Stimulated activated effector memory CD8-positive, alpha-beta T cell treated with anti-CD3 and anti-CD28 coated beads, Interleukin-12 subunit alpha, Interleukin-12 subunit beta, amount 100 ng/mL, for 72 hours (primary cell): Measurements from ENCODE around the gene ABHD16A.

Source experiments
- ATAC-seq: fragments of 150-1000 bp; cut with Tn5 transposase; 2 replicates; pipeline ENCODE4 v1.10.0; 2021
- DNase-seq, 2 donors: peaks; one replicate each; pipeline ENCODE4 v3.0.0; 2021 to 2022; ENCODE audit warnings: low spot score in 2 of 2
- H3K27ac Mint-ChIP-seq: one replicate; pipeline ENCODE4 v1.8.0; 2022; ENCODE audit warnings: mild to moderate bottlenecking, mixed read lengths
- H3K36me3 Mint-ChIP-seq: one replicate; pipeline ENCODE4 v1.8.0; 2022; ENCODE audit warnings: mild to moderate bottlenecking, mixed read lengths
- H3K4me1 Mint-ChIP-seq: one replicate; pipeline ENCODE4 v1.8.0; 2022; ENCODE audit warnings: mixed read lengths
- H3K4me3 Mint-ChIP-seq: one replicate; pipeline ENCODE4 v1.8.0; 2022; ENCODE audit warnings: mild to moderate bottlenecking, mixed read lengths
- H3K9me3 Mint-ChIP-seq: one replicate; pipeline ENCODE4 v1.8.0; 2022; ENCODE audit warnings: mixed read lengths

Gene ABHD16A

DNA sequence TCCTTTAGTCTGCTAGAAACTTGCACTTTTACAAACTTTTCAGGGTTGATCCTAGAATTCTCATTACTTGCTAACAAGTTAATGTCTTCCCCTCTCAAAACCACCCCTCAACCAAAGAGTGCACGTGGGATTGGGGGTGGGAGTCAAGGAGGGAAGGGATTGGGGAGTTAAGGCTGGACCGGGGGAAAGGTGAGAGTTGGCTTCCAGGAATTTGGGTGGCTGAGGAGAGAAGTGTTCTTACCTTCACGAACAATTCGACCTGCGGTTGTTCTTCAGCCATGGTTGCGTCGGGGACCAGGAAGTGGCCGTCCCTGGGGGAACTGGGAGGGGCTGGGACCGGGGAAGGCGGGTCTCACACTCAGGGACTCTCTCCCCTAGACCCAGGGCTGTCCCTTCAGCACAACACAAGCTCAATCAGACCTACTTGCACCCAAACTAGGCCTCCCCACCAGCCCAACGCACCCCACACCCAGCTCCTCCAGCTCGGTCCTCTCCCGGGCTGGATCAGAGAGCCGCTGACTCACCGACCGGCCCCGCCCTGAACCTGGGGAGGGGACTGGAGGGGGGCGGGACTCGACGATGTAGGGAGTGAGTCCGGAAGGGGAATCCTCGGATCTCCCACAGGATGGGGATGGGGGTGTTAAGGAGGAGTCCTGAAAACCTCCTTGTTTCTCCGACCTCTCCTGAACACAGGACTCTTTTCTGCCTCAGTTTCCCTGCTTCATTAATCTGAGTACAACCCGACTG lies 33.1 kb upstream of the ABHD16A start, which contains the start of gene CLIC1:
Gene CLIC1 (minus strand): TSS at position 510 of the 747 bp plus-strand sequence. CDS start 230 bp downstream, at position 280.
- no peaks in the 10 kb centered on the region for H3K9me3 Mint-ChIP-seq
- peak; percentile 63 to 88 for DNase-seq
- H3K27ac Mint-ChIP-seq = peak within 1 kb of the TSS; percentile 92
- peaks cover 72% of the 10 kb centered on the region for H3K36me3 Mint-ChIP-seq
- ATAC-seq = peak; percentile 55
- peaks cover 64% of the 10 kb centered on the region for H3K4me1 Mint-ChIP-seq
- H3K4me3 Mint-ChIP-seq = peak within 1 kb of the TSS; percentile 84

DNA sequence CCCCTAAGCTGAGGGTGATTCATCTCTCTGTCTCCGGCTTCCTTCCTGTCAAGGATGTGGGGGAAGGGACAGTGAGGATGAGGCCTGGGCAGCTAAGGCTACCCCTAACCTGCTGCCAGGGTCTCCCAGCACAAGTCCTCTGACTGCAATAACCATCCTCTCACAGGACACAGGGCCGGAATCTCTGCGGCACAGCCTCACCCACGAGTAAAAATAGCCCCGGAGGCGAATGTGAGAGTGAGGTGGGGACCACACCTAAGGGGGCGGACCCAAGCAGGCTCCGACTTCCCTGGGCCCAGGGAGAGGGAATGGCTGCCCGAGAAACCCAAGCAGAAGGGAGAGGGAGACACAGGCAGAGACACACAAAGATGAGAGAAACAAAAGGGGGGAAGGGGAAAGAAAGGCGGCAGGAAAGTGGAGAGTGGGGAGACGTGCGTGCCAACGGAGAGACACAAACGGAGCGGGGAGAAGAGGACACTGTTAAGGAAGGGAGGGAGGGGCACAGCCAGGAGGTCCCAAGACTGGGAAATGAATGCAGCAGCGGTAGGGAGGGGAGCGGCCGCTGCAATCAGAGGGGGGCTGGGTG lies 31.8 kb upstream of the ABHD16A start:
- Mint-ChIP-seq H3K27ac (peak overlapping the region; percentile 92), H3K9me3 (no peaks in the 10 kb centered on the region), H3K4me1 (peaks cover 67% of the 10 kb centered on the region), H3K4me3 (peak overlapping the region; percentile 84), H3K36me3 (peaks cover 72% of the 10 kb centered on the region)
- ATAC-seq = peak; percentile 66
- DNase-seq = peak; percentile 48 to 80

DNA sequence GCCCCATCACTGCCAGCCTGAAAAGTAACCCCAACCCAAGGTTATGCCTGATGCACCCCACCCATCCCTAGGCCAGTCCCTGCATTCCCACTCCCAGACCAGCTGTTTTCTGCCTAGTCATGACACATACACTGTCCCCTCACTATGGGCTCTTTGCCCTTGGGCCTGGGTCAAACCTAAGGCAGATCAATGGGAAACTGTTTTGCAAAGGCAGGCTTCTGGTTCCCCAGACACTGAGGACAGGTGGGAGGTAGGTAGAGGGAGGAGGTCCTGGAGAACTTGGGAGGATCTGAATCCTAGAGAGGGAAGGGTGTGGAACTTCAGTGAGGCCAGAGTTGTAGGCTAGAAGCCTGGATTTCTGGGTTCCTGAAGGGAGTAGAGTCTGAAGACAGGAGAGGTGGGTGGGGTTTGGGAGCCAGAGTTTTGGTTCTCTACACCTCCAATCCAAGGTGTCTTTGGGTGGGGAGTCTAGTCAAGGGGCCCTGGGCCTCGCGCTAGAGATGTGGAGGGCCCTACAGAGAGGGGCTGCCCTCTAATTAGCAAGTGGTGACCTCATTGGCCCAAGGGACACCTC lies 31.2 kb upstream of the ABHD16A start:
- peaks cover 67% of the 10 kb centered on the region for H3K4me1 Mint-ChIP-seq
- peaks cover 72% of the 10 kb centered on the region for H3K36me3 Mint-ChIP-seq
- no peaks in the 10 kb centered on the region for H3K9me3 Mint-ChIP-seq

DNA sequence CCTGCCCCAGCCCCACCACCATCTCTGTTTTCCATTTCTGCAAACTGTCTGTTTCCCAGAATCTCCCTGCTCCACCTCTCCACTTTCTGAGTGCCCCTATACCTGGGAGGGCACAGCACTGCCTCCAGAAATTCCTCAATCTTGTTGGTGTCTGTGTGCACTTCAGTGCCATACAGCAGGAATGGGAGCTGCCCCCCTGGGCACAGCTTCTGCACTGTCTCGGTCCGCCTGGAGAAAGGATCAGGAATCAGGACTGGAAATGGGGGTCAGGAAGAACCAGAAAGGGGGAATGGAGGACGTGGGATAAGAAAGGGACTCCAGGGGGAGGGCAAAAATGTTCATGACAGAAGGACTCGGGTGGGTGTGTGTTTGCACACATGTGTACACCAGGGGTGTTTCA lies 30.6 kb upstream of the ABHD16A start:
- Mint-ChIP-seq H3K36me3 (peaks cover 77% of the 10 kb centered on the region), H3K4me1 (peaks cover 67% of the 10 kb centered on the region), H3K9me3 (no peaks in the 10 kb centered on the region), H3K4me3 (peak overlapping the region; percentile 84), H3K27ac (peak overlapping the region; percentile 92)
- ATAC-seq (no peak), DNase-seq (no peak)

More for the DNA sequence above, 31.2 kb upstream of the ABHD16A start:
- no peak for ATAC-seq
- peak overlapping the region; percentile 92 for H3K27ac Mint-ChIP-seq
- H3K4me3 Mint-ChIP-seq = peak overlapping the region; percentile 84
- DNase-seq = no peak

DNA sequence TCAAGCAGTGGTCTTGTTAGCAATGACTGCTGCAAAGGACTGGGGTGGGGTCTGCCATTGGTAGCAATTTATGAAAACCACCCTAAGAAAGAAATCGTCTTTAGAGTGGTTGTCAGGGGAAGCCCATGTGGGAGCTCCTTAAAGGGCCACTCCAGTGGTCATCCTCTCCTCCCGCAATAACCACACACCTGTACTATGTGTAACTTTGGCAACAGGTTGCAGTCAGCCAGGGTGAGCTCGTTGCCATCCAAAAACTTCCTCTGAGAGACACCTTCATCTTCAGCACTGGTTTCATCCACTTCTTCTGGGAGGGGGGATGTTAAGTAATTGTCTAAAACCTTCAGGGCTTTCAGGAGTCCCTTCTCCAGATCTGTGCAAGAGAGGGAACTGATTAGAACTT lies 28.9 kb upstream of the ABHD16A start:
- Mint-ChIP-seq H3K27ac (no peak overlapping the region), H3K4me1 (peaks cover 64% of the 10 kb centered on the region), H3K9me3 (no peaks in the 10 kb centered on the region), H3K4me3 (no peak overlapping the region), H3K36me3 (peaks cover 82% of the 10 kb centered on the region)
- DNase-seq (no peak), ATAC-seq (no peak)

DNA sequence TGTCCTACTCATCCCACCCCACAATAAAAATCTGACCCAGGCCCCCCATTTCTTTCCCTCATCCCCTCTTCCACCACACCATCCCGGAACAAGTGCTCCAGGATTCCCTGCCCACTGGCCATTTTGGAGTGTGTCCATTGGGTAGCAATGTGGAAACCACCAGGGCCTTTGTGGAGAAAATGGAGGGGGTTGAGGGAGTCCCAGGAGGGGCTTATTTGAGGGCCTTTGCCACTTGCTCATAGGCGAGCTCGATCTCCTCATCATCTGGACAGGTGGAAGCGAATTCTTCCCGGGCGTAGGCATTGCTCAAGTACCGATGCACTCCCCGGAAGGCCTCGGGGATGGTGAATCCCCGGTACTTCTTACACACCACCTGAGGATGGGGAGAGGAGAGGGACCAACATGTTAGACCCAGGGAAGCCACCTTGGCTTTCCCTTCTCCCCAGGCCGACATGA lies 27.5 kb upstream of the ABHD16A start:
- Mint-ChIP-seq H3K4me3 (peak overlapping the region; percentile 87), H3K27ac (peak overlapping the region; percentile 91), H3K4me1 (peaks cover 71% of the 10 kb centered on the region), H3K36me3 (peaks cover 74% of the 10 kb centered on the region), H3K9me3 (no peaks in the 10 kb centered on the region)
- DNase-seq (no peak), ATAC-seq (no peak)

DNA sequence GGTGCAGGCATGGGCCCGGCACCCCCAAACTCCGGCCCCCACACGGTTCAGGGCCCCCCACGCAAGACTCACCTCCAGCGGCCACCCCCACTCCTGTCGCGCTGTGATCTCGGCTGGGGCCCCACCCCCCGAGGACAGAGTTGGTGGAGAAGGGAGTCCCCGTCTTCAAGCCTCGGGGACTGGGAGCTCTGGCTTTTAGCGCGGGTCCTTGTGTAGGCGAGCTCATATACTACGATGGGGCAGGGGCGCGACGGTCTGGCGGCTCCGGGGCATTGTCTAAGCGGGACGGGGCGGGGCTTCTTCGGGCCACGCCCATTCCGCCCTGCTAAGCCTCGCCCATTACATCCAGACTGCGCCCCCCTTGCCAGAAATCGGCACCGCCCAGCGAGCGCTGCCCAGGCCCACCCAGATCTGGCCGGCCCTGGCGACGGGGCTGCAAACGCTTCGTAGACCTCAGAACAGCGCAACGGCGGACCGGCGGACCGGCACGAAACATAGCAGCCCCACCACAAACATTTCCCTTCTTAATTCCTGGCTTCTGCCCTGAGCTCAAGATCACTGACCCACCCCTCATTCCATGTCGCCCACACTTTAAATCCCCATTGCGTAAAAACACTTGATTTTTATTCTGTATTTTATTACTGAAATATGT lies 27.0 kb upstream of the ABHD16A start:
- peak; percentile 64 to 89 for DNase-seq
- peak overlapping the region; percentile 87 for H3K4me3 Mint-ChIP-seq
- peaks cover 69% of the 10 kb centered on the region for H3K36me3 Mint-ChIP-seq
- peak overlapping the region; percentile 91 for H3K27ac Mint-ChIP-seq
- H3K4me1 Mint-ChIP-seq = peaks cover 74% of the 10 kb centered on the region
- ATAC-seq = peak; percentile 68
- H3K9me3 Mint-ChIP-seq = no peaks in the 10 kb centered on the region

DNA sequence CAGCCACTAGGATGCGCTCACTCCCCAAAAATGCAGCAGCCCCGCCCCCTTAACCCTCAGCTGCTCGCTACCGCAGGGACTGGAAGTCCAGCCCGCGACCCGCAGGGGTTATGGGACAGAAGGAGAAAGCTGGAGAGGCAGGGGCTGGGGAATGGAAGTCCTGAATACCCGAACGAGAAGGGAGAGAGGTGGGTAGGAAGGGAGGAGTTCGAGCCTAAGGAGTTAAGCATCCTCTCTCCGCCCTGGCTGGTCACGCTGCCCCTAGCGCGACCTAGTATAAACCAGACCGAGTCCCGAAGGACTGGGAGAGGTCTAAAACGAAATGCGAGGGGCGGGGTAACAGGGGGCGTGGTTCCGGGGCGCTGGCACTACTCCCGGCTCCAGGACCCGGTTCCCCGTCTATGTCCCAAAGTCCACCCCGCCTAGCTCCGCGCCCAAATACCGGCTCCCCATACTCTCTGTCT lies 26.4 kb upstream of the ABHD16A start:
- H3K27ac Mint-ChIP-seq = peak overlapping the region; percentile 91
- H3K9me3 Mint-ChIP-seq = no peaks in the 10 kb centered on the region
- peak; percentile 81 for ATAC-seq
- peaks cover 71% of the 10 kb centered on the region for H3K4me1 Mint-ChIP-seq
- peak; percentile 67 to 91 for DNase-seq
- H3K4me3 Mint-ChIP-seq = peak overlapping the region; percentile 87
- peaks cover 63% of the 10 kb centered on the region for H3K36me3 Mint-ChIP-seq

DNA sequence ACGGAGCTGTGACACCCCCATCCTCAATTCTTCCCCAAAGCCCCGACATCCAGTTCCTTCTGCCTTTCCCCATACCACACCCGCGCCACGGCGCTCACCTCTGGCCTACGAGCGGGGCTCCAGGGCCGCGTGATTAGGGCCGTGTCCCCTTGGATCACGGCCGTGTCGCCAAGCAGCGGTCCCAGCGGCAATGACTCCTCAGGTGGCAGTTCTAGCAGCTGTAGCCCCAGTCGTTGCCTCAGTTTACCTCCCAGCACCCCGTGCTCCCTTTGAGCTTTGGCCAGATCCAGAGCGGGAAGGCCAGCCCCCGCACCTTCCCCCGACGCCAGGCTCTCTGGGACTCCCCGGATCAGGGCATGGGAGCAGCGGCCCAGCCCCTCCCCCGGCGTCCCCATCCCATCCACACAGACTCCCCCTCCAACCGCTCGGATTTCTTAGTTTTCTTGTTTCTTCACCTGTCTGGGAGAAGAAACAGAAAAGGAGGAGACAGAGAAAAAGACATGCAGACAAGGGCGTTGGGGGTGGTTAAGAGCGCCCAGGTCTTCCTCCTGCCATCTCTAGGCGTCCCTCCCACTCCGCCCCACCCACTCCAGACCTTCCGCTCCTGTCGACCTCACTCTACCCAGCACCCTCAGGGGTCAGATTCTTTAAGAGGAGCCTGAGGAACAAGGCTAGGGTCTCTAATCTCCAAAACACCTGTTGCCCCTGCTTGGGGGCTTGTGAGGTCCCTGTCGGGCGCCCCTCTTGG lies 25.8 kb upstream of the ABHD16A start, which contains the start of gene DDAH2:
Gene DDAH2 (minus strand): TSS at position 533 of the 748 bp plus-strand sequence. CDS start 138 bp downstream, at position 395.
- Mint-ChIP-seq H3K9me3 (no peaks in the 10 kb centered on the region), H3K36me3 (peaks cover 57% of the 10 kb centered on the region), H3K4me3 (peak within 1 kb of the TSS; percentile 87), H3K27ac (peak within 1 kb of the TSS; percentile 91), H3K4me1 (peaks cover 67% of the 10 kb centered on the region)
- ATAC-seq (peak; percentile 43), DNase-seq (no peak)

DNA sequence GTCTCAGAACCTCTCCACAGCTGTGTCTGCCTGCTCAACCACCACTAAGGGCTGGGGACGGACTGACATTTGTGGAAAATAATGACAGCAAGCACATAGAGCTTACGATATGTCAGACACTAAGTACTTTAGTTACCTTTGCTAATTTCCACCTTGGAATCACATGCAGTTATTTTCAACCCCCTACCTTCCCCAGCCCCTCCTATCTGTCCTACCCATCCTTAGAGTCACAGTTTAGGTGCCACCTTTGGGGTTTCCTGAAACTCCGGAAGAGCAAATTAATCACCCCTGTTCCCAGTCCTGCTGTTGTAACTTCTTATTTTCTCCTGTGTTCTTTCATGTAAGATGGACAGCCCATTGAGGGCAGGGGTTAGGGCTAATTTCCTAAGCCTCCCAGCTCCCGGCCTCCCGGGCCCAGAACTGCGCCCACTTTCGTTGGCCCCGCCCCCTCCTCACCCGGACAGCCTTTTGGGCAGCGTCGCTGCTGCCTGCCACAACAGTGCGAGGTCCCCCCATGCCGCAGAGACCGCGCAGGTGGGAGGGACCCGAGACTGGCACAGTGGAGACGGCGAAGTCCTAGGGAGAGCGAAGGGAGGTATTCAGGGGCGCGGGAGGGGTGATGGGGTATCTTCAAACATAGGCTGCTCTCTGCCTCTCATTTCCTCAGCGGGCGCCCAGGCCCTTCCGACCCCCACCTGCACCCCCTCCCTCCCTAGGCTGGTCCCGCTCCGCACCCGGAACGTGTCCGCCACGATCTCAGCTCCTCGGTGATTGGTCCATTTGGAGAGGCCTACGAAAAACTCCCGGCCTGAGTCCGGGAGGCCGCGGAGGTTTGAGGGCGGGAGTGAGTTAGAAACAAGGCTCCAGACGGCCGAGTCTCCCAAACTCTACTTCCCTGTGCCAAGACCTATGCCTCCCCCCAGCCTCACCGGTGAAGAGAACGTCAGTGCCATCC lies 24.9 kb upstream of the ABHD16A start:
- Mint-ChIP-seq H3K27ac (peak overlapping the region; percentile 91), H3K9me3 (no peaks in the 10 kb centered on the region), H3K36me3 (peaks cover 55% of the 10 kb centered on the region), H3K4me3 (peak overlapping the region; percentile 87), H3K4me1 (peaks cover 61% of the 10 kb centered on the region)
- DNase-seq = no peak
- ATAC-seq = no peak

DNA sequence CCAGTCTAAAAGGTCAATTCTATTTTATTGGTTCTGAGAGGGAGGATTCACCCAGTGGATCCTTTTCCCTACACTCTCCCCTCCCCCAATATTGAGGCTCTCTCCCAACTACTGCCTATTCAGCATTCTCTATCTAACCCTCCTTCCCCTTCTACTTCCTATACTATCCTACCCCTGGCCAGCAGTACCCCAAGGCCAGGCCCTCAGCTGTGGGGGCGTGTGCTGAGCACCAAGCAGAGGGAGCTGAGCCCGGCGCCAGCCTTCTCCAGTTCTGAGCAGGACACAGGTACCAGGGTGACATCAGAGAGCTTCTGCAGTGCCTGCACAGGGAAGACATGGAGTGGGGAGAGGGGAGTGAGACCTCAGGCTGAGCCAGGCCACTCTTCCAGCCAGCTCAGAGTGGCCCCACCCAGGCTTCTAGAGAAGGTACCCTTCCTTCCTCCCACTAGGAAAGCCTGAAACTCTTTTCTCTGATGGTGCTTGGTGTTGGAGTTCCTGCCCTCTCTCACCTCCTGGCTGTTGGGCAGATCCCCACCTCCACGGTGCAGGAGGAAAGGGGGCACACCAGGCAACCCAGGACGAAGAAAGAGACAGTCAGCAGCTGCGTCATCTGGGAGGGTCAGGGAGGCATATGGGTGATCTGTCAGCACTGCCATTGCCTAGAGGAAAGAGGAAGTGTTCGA lies 24.1 kb upstream of the ABHD16A start:
- peak overlapping the region; percentile 87 for H3K4me3 Mint-ChIP-seq
- H3K9me3 Mint-ChIP-seq = no peaks in the 10 kb centered on the region
- H3K27ac Mint-ChIP-seq = peak overlapping the region; percentile 91
- ATAC-seq = peak; percentile 19
- H3K36me3 Mint-ChIP-seq = peaks cover 47% of the 10 kb centered on the region
- DNase-seq = no peak
- peaks cover 60% of the 10 kb centered on the region for H3K4me1 Mint-ChIP-seq

DNA sequence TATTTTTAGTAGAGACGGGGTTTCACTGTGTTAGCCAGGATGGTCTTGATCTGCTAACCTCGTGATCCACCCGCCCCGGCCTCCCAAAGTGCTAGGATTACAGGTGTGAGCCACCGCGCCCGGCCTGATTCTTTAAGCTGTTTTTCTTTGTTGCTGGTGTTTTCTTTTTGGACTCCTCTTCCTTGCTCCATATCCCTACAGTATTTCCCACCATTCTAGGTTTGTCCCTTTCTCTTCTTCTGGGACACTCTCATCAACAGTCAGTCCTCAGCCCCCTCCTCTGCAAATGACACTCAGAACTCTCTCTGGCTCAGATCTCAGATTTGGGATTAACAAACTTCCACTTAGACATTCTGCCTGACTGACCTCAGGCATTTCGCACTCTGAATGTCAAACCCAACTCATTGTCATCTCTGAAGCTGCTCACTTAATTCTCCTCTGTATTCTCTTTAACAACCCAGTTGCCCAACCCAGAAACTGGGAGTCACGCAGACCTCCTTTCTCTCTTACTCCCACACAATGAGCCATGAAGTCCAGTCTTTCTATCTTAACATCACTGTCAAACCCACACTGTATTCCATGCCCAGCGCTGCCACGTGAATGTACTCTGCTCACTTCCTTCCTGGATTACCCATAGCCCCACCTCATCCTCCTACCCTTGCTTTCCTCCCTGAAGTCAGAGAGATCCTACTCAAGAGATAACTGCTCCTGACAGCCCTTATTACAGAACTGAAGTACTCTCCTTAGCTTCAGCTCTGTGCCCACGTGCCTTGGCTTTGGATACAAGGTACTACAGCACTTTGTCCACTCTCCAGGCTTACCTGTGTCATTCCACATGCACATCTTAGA lies 22.6 kb upstream of the ABHD16A start:
- no peaks in the 10 kb centered on the region for H3K9me3 Mint-ChIP-seq
- no peak for DNase-seq
- H3K4me3 Mint-ChIP-seq = no peak overlapping the region
- H3K4me1 Mint-ChIP-seq = peaks cover 56% of the 10 kb centered on the region
- peaks cover 33% of the 10 kb centered on the region for H3K36me3 Mint-ChIP-seq
- peak overlapping the region; percentile 91 for H3K27ac Mint-ChIP-seq
- ATAC-seq = no peak
